HepG2 (cell line): ENCODE results near the gene CCDC33. TPM values are rescaled to one million over a fixed set of nuclear protein-coding genes. Genes with fewer than 3 reads are reported as not detected.

Source experiments
- CBX2 ChIP-seq, 2 experiments: fragments of 200-600 bp in 1 of 2; sonication (generic); formaldehyde crosslinking in 1 of 2; IDR thresholded peaks; 2 replicates each; pipeline versions ENCODE4 v1.7.0 to v1.8.1; 2018 to 2022; ENCODE audit warnings: low read depth in 2 of 2, low read length in 1 of 2, mild to moderate bottlenecking in 1 of 2, missing genetic modification reagents in 1 of 2
- DPF2 ChIP-seq: sonication (generic); formaldehyde crosslinking; IDR thresholded peaks from 2 replicates; pipeline ENCODE4 v1.4.0; 2020; ENCODE audit warnings: mild to moderate bottlenecking, low read depth, missing genetic modification reagents, borderline replicate concordance
- FIP1L1 ChIP-seq: fragments of 200-400 bp; formaldehyde crosslinking; IDR thresholded peaks from 2 replicates; pipeline ENCODE4 v1.6.1; 2018; ENCODE audit warnings: low read depth, mild to moderate bottlenecking, low read length, moderate library complexity, borderline replicate concordance; ENCODE audit not compliant: insufficient read depth
- IKZF4 ChIP-seq: sonication (generic); formaldehyde crosslinking; IDR thresholded peaks from 2 replicates; pipeline ENCODE4 v1.5.1; 2020; ENCODE audit warnings: borderline replicate concordance, mild to moderate bottlenecking, low read depth, missing genetic modification reagents; ENCODE audit errors: not compliant biosample characterization
- PLRG1 ChIP-seq: fragments of 450-650 bp; conservative IDR thresholded peaks from 2 replicates; pipeline ENCODE4 v1.6.1; 2016
- TBP ChIP-seq: sonication (generic); formaldehyde crosslinking; IDR thresholded peaks from 2 replicates; pipeline ENCODE4 v1.5.0; 2020; ENCODE audit warnings: missing genetic modification reagents
- TMF1 ChIP-seq: sonication (generic); formaldehyde crosslinking; IDR thresholded peaks from 2 replicates; pipeline ENCODE4 v1.8.1; 2022; ENCODE audit warnings: low read depth, missing genetic modification reagents
- ZBED4 ChIP-seq: sonication (generic); formaldehyde crosslinking; IDR thresholded peaks from 2 replicates; pipeline ENCODE4 v1.4.0; 2020; ENCODE audit warnings: missing genetic modification reagents, borderline replicate concordance
- ZBTB49 ChIP-seq: sonication (generic); formaldehyde crosslinking; IDR thresholded peaks from 2 replicates; pipeline ENCODE4 v1.4.0; 2020; ENCODE audit warnings: missing genetic modification reagents, borderline replicate concordance
- ZFP41 ChIP-seq: sonication (generic); formaldehyde crosslinking; IDR thresholded peaks from 2 replicates; pipeline ENCODE4 v1.4.0; 2020; ENCODE audit warnings: mild to moderate bottlenecking, missing genetic modification reagents, borderline replicate concordance
- ZNF430 ChIP-seq: sonication (generic); formaldehyde crosslinking; IDR thresholded peaks from 2 replicates; pipeline ENCODE4 v1.9.0; 2021; ENCODE audit warnings: mild to moderate bottlenecking, missing genetic modification reagents
- ZNF577 ChIP-seq: sonication (generic); formaldehyde crosslinking; IDR thresholded peaks from 2 replicates; pipeline ENCODE4 v1.4.0; 2020; ENCODE audit warnings: mild to moderate bottlenecking, low read depth, missing genetic modification reagents, borderline replicate concordance
- polyA plus RNA-seq, 8 experiments: library from polyadenylated mRNA; depleted of rRNA in 3 of 8; stranded (reverse) in 7 of 8; unstranded in 1 of 8; fragments of >200 nt; fragmentation: Illumina TruSeq in 4 of 8; extraction: Trizol in 4 of 8; gene quantifications; 2 replicates each; pipeline versions ENCODE4 v1.2.1 to v1.2.3, GENCODE V29; 2011 to 2016; ENCODE audit warnings: low read depth in 4 of 8, missing spikeins in 1 of 8, mixed read lengths in 1 of 8; ENCODE audit not compliant: insufficient read depth in 1 of 8
- total RNA-seq, 5 experiments: library from RNA; depleted of rRNA; stranded (reverse); fragments of >200 nt; fragmentation: Illumina TruSeq; extraction: Trizol; gene quantifications; 2 replicates each; pipeline ENCODE4 v1.2.3, GENCODE V29; 2016; ENCODE audit warnings: low read depth in 1 of 5
- TF ChIP-seq, protein P1 (sequence below): sonication (generic); formaldehyde crosslinking; IDR thresholded peaks from 2 replicates; pipeline ENCODE4 v1.4.0; 2020; ENCODE audit warnings: mild to moderate bottlenecking, missing genetic modification reagents, borderline replicate concordance
- TF ChIP-seq, protein P2 (sequence below): sonication (generic); formaldehyde crosslinking; IDR thresholded peaks from 2 replicates; pipeline ENCODE4 v1.5.1; 2020; ENCODE audit warnings: missing genetic modification reagents, mild to moderate bottlenecking, borderline replicate concordance

CCDC33 gene
- total and polyA plus RNA-seq, 2 of the 13 experiments (the other 11 are each of a cell fraction or from before 2014, with no cell fraction given) = 0.30 TPM; not detected in 1

GRCh38 chr15:74291101-74292071, 55.3 kb downstream of the CCDC33 start (continued):
- TF ChIP-seq ZBTB49 (CRISPR knock-in tag) = 0 out of 2 replicates have a peak, but pooled peaks have one; percentile 88
- peak; percentile 92 for TF ChIP-seq IKZF4 (CRISPR knock-in tag)
- TF ChIP-seq, protein P1, sequence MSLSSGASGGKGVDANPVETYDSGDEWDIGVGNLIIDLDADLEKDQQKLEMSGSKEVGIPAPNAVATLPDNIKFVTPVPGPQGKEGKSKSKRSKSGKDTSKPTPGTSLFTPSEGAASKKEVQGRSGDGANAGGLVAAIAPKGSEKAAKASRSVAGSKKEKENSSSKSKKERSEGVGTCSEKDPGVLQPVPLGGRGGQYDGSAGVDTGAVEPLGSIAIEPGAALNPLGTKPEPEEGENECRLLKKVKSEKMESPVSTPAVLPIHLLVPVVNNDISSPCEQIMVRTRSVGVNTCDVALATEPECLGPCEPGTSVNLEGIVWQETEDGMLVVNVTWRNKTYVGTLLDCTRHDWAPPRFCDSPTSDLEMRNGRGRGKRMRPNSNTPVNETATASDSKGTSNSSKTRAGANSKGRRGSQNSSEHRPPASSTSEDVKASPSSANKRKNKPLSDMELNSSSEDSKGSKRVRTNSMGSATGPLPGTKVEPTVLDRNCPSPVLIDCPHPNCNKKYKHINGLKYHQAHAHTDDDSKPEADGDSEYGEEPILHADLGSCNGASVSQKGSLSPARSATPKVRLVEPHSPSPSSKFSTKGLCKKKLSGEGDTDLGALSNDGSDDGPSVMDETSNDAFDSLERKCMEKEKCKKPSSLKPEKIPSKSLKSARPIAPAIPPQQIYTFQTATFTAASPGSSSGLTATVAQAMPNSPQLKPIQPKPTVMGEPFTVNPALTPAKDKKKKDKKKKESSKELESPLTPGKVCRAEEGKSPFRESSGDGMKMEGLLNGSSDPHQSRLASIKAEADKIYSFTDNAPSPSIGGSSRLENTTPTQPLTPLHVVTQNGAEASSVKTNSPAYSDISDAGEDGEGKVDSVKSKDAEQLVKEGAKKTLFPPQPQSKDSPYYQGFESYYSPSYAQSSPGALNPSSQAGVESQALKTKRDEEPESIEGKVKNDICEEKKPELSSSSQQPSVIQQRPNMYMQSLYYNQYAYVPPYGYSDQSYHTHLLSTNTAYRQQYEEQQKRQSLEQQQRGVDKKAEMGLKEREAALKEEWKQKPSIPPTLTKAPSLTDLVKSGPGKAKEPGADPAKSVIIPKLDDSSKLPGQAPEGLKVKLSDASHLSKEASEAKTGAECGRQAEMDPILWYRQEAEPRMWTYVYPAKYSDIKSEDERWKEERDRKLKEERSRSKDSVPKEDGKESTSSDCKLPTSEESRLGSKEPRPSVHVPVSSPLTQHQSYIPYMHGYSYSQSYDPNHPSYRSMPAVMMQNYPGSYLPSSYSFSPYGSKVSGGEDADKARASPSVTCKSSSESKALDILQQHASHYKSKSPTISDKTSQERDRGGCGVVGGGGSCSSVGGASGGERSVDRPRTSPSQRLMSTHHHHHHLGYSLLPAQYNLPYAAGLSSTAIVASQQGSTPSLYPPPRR (CRISPR knock-in tag) = no peak
- peak; percentile 78 for TF ChIP-seq ZBED4 (CRISPR knock-in tag)
- no peak for TF ChIP-seq TBP (CRISPR knock-in tag)
- no peak for TF ChIP-seq FIP1L1
- no peak for TF ChIP-seq PLRG1
- no peak for TF ChIP-seq CBX2 (IDR thresholded peaks at IDR 0.05; ENCODE audit: low read depth, low read length)
- no peak for TF ChIP-seq CBX2 (CRISPR knock-in tag; IDR thresholded peaks at IDR 0.05; ENCODE audit: low read depth)
- no peak for TF ChIP-seq ZNF577
- no peak for TF ChIP-seq DPF2 (CRISPR knock-in tag)
- TF ChIP-seq ZFP41 (CRISPR knock-in tag) = no peak
- TF ChIP-seq ZNF430 = peak; percentile 75; the same call in 1 of the 2 replicates
- TF ChIP-seq, protein P2, sequence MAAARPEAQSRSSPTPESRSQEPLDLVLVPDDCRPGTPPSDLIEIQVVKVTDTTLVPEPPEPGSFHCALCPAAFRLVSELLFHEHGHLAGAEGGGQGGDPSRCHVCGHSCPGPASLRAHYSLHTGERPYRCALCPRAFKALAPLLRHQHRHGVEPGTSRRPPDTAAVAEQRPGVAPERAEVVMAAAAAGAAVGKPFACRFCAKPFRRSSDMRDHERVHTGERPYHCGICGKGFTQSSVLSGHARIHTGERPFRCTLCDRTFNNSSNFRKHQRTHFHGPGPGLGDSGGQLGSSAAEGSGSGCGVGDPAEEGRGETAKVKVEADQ (CRISPR knock-in tag) = no peak; the same call in 1 of the 2 replicates
- TF ChIP-seq TMF1 (CRISPR knock-in tag) = peak; percentile 64; the same call in 1 of the 2 replicates
